Posterior vena cava (tissue), 2 donors: ENCODE data around the gene CYP4F11. TPM values are rescaled to one million over a fixed set of nuclear protein-coding genes. Genes with fewer than 3 reads are reported as not detected.
"Not testable (repeated sequence)": the region's sequence is repeated elsewhere in the genome, so short reads cannot be mapped to it uniquely, and the experiment has no call there.

Experiments
- DNase-seq: peaks from one replicate; pipeline ENCODE4 v3.0.0-alpha.2; 2020; ENCODE audit warnings: low spot score
- intact Hi-C, 2 donors: fragments of 100-400 bp; cut with DNase I; formaldehyde crosslinking; loops; one replicate each; pipeline versions ENCODE4 v1.14.1 to v1.14.2; 2022 to 2023
- total RNA-seq, 2 donors: library from RNA; stranded (reverse); fragmentation: NEBNext Ultra II Directional; extraction: Animal tissue kit (Norgen Biotek cat#: 25700); gene quantifications; one replicate each; pipeline ENCODE4 v1.2.1, GENCODE V29; 2021
- donor health status: DM: yes; HTN: yes; CAD: no.
- donor health status: DM: yes; HTN: yes; CAD: no.

The CYP4F11 gene
- total RNA-seq, 2 donors from 2014 or later = 0.14 TPM; not detected in 1

DNA sequence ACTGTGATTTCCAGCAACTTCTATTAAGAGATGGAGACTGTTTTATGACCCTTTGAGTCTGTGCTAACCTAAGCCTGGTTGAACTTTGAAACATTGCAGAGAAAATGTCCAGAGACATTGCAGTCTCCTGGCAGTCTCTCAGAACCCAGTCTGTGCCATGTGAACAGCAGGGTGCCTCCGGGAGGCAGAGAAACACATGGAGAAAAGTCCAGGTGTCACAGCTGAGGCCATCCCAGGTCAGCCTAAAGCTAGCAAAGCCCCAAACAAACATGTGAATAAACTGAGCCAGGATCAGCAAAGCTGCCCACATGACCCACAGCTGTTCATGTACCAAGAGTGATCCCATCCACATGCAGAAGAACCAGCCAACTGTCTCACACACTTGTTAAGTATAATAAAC lies 7.8 kb downstream of the CYP4F11 start:
- no peak for DNase-seq
- intact Hi-C loops = no loop called here

DNA sequence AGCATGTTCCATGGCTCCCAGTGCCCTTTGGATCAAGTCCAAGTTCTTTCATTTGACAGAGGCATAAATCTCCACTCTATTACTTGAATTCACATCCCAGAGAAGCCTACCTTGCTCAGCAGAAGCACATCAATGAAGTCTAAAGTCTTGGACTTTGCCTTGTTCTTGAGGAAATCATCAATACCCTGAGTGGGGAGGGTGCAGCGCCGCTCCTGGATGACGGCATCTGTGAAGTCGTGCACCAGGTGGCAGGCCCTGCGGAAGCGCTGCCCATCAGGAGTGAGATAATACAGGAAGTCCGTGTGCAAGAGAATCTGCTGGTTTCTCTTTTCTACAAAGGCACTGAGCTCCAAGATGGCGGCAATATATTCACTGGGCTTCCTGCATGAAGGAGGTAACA lies 10.6 kb downstream of the CYP4F11 start:
- intact Hi-C loops = no loop called here
- DNase-seq = no peak

DNA sequence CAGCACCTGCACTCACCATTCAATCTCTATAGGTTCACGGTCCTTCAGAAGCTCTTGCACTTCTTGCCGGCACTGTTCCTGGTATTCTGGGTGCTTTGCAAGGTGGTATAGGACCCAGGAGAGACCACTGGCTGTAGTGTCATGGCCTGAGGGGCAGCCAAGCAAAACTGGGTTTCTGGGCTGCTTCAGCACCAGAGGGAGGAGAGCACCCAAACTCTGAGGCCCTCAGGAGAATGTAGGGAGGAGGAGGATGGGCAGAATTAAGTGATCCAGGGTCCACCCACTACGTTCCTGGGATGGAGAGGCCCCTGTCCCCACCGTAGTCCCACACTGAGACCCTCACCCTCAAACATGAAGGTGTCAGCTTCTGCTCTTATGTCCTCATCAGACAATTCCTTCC lies 12.3 kb downstream of the CYP4F11 start:
- no peak for DNase-seq
- intact Hi-C loops = no loop called here

- DNase-seq = no peak
- intact Hi-C loops = no loop called here
These were observed 15.1 kb downstream of the CYP4F11 start for GRCh38 chr19:15919243-15919642.

GRCh38 chr19:15915109-15915508 lies 19.2 kb downstream of the CYP4F11 start:
- no peak for DNase-seq
- intact Hi-C loops = no loop called here

- intact Hi-C loops = no loop called here
- no peak for DNase-seq
These were observed 20.5 kb downstream of the CYP4F11 start for GRCh38 chr19:15913830-15914229.

GRCh38 chr19:15913384-15913783 lies 20.9 kb downstream of the CYP4F11 start:
- intact Hi-C loops = no loop called here
- no peak for DNase-seq

DNA sequence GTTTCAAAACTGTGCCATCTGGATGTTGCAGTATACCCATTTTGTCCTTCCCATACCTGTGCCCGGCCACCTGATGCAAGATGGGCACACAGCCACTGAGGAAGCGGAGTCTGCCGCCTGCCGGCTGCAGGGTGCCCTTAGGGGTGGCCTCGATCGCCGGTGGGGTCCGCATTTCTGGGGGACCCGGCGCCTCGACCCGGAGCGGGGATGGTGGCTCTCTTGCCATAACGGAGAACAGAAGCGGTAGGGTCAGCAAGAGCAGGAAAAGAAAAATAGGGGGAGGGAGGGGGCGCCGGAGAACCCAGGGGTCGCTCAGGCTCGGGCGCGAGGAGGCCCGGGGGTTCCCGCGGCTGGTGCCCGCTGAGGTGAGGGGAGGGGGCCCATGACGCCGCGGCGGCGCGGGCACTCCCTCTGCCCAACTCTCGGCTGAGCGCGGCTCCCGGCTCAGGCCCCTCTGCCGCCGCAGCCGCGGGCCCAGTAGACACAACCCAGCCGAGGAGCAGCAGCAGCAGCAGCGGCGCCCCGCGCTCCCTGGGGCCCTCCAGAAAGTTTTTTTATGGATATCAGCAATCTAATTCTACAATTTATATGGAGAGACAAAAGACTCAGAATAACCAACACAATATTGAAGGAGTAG lies 22.6 kb downstream of the CYP4F11 start:
- no peak for DNase-seq
- intact Hi-C loops = no loop called here

GRCh38 chr19:15905026-15905425 lies 29.3 kb downstream of the CYP4F11 start:
- no peak for DNase-seq
- intact Hi-C loops = no loop called here

DNA sequence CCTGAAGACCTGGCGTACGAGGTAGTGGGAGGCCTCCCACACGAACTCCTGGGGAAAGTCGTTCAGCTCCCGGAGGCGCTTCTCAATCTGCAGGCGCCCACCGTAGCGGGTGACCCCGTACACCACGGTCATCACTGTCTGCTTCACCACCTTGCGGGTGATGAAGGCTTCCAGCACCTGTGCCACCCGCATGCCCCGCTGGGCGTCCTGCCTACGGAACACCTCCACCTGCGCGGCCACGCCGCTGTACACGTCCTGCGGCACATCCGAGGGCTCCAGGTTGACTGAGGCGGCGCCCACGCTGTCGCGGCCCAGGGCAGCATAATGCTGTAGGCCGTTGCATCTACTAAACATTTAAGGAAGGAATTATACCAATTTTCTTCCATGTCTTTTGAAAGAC lies 31.4 kb downstream of the CYP4F11 start:
- intact Hi-C loops, DNase-seq: not testable (repeated sequence)

GRCh38 chr19:15902254-15902653 lies 32.1 kb downstream of the CYP4F11 start:
- DNase-seq = no peak
- intact Hi-C loops = no loop called here

DNA sequence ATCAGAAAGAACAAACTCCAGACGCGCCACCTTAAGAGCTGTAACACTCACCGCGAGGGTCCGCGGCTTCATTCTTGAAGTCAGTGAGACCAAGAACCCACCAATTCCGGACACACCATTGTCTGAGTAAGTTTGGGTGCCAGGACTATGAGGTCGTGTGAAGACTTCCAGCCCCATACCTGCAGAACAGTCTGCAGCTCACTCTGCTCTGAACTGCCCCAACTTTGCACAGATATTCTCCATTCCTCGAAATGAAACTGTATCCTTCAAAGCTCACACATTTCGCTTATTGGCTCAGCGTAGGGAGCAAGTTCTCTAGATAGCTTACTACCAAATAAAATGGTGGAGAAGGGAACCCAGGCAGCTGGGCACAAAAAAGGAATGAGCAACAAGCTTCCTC lies 33.8 kb downstream of the CYP4F11 start:
- intact Hi-C loops = no loop called here

DNA sequence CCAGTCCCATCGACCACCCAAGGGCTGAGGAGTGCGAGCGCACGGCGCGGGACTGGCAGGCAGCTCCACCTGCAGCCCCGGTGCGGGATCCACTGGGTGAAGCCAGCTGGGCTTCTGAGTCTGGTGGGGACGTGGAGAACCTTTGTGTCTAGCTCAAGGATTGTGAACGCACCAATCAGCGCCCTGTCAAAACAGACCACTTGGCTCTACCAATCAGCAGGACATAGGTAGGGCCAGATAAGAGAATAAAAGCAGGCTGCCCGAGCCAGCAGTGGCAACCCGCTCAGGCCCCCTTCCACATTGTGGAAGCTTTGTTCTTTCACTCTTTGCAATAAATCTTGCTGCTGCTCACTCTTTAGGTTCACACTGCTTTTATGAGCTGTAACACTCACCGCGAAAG lies 34.3 kb downstream of the CYP4F11 start:
- DNase-seq, intact Hi-C loops: not testable (repeated sequence)

More for the DNA sequence above, 33.8 kb downstream of the CYP4F11 start:
- no peak for DNase-seq

DNA sequence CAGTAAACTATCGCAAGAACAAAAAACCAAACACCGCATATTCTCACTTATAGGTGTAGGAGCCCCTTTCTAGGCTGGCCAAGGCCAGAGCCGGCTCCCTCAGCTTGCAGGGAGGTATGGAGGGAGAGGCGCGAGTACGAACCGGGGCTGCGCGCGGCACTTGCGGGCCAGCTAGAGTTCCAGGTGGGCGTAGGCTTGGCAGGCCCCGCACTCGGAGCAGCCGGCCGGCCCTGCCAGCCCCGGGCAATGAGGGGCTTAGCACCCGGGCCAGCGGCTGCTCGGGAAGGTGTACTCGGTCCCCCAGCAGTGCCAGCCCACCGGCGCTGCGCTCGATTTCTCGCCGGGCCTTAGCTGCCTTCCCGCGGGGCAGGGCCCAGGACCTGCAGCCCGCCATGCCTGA lies 34.8 kb downstream of the CYP4F11 start:
- DNase-seq, intact Hi-C loops: not testable (repeated sequence)

DNA sequence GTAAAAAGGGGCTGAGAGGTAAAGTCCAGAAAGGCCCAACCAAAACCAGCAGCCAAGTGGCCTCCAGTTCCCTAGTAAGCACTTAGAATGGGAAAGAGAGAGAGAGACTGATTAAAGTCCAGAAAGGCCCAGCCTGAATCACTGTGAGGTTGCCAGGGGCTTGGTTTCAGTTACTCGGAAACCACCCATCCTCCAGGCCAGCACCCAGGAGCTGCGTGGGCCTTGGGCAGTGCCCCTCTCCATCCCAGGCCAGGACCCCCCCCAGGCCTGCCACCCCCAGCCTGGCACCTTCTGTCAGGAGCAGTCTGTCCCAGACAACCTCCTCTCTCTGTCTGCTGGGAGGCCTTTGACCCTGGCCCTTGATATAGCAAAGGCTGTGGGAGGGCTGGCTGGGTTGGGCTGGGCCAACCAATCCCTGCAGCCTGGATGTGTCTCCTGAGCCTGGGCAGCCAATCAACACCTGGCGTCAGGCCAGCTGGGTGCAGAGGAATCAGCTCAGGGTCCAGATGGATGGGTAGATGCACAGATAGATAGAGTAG lies 36.5 kb downstream of the CYP4F11 start, which contains the start of gene CYP4F2:
Gene CYP4F2, minus strand, starts transcription at position 337 of the 539 bp plus-strand sequence. CDS start 463 bp downstream, outside the sequence.
- intact Hi-C loops = no loop called here
- no peak for DNase-seq

GRCh38 chr19:15897026-15897737 lies 37.1 kb downstream of the CYP4F11 start:
- intact Hi-C loops = no loop called here
- no peak for DNase-seq

DNA sequence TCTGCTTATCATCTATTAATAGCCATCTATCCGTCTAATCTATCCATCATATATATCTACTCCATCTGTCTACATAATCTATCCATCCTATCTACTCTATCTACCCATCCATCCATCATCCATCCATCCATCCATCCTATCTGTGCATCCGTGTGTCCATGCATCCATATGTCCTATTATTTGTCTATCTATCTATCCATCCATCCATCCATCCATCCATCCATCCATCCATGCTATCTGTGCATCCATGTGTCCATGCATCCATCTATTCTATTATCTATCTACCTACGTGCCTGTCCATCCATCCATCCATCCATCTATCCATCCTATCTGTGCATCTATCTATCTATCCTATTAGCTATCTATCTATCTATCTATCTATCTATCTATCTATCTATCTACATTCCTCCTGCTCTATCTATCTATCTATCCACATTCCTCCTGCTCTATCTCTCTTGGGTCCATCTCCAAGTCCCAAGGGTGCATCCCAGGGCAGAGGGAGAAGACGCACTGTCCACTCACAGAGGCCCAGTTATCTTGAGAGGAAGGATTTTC lies 38.4 kb downstream of the CYP4F11 start:
- intact Hi-C loops = no loop called here

GRCh38 chr19:15894359-15894758 lies 40.0 kb downstream of the CYP4F11 start:
- DNase-seq = no peak
- intact Hi-C loops = no loop called here

More for the DNA sequence above, 38.4 kb downstream of the CYP4F11 start:
- no peak for DNase-seq

GRCh38 chr19:15893477-15893876 lies 40.9 kb downstream of the CYP4F11 start:
- DNase-seq = no peak
- intact Hi-C loops = no loop called here

GRCh38 chr19:15892012-15892411 lies 42.3 kb downstream of the CYP4F11 start:
- intact Hi-C loops = no loop called here
- no peak for DNase-seq
